T-helper 9 cell (primary cell): ENCODE data around the gene DDX5.
A peak's percentile ranks its signal among the peaks of the same experiment; 100 is the strongest.

Source experiments
- DNase-seq: peaks from one replicate; pipeline ENCODE4 v3.0.0-alpha.2; 2020
- total RNA-seq, 2 donors: gene quantifications; one replicate each; lab custom pipeline; 2026; lab: John Stamatoyannopoulos, UW

Gene DDX5
- 1,853 to 2,740 reads per million in 2 donors for total RNA-seq

- DNase-seq, result peak; percentile 94
Observed at GRCh38 chr17:64506201-64506575, at the start of gene DDX5. Gene DDX5, minus strand, starts transcription at chr17:64506289. Its CDS starts 170 bp downstream, at chr17:64506119.

- DNase-seq, result no peak
Observed at GRCh38 chr17:64555281-64555680, 49.2 kb upstream of the DDX5 start.

GRCh38 chr17:64554028-64554637 is 48.0 kb upstream of the DDX5 start:
- DNase-seq, result no peak

- DNase-seq, result no peak
Observed at GRCh38 chr17:64551461-64551860, 45.4 kb upstream of the DDX5 start.

GRCh38 chr17:64547319-64547718 is 41.2 kb upstream of the DDX5 start:
- DNase-seq, result no peak

- DNase-seq, result no peak
Observed at GRCh38 chr17:64546716-64547115, 40.6 kb upstream of the DDX5 start.

GRCh38 chr17:64544742-64545141 is 38.7 kb upstream of the DDX5 start:
- DNase-seq, result no peak

GRCh38 chr17:64540118-64540776 is 34.2 kb upstream of the DDX5 start:
- no peak for DNase-seq

GRCh38 chr17:64538508-64539130 is 32.5 kb upstream of the DDX5 start:
- no peak for DNase-seq

GRCh38 chr17:64537488-64537887 is 31.4 kb upstream of the DDX5 start:
- no peak for DNase-seq

- no peak for DNase-seq
Observed at GRCh38 chr17:64536913-64537312, 30.8 kb upstream of the DDX5 start.

- no peak for DNase-seq
Observed at GRCh38 chr17:64535357-64535756, 29.3 kb upstream of the DDX5 start.

- no peak for DNase-seq
Observed at GRCh38 chr17:64534187-64534586, 28.1 kb upstream of the DDX5 start.

- no peak for DNase-seq
Observed at GRCh38 chr17:64533784-64534183, 27.7 kb upstream of the DDX5 start.

- DNase-seq, result no peak
Observed at GRCh38 chr17:64532409-64532808, 26.3 kb upstream of the DDX5 start.

GRCh38 chr17:64531955-64532371 is 25.9 kb upstream of the DDX5 start:
- no peak for DNase-seq

GRCh38 chr17:64529221-64529620 is 23.1 kb upstream of the DDX5 start:
- DNase-seq, result no peak

- no peak for DNase-seq
Observed at GRCh38 chr17:64527914-64528313, 21.8 kb upstream of the DDX5 start.

- no peak for DNase-seq
Observed at GRCh38 chr17:64520359-64520758, 14.3 kb upstream of the DDX5 start.

GRCh38 chr17:64519601-64520000 is 13.5 kb upstream of the DDX5 start:
- no peak for DNase-seq

- DNase-seq, result no peak
Observed at GRCh38 chr17:64515829-64516228, 9.7 kb upstream of the DDX5 start.

- no peak for DNase-seq
Observed at GRCh38 chr17:64515419-64515818, 9.3 kb upstream of the DDX5 start.

- no peak for DNase-seq
Observed at GRCh38 chr17:64509179-64509578, 3.1 kb upstream of the DDX5 start.

GRCh38 chr17:64508683-64509082 is 2.6 kb upstream of the DDX5 start:
- DNase-seq, result no peak
